Loucy (cell line): ENCODE results near the gene RESP18.

ENCODE experiments used
- EZH2phosphoT487 ChIP-seq: fragments of 200-600 bp; IDR thresholded peaks from 2 replicates; pipeline ENCODE4 v1.6.1; 2018; ENCODE audit warnings: antibody characterized with exemption, mild to moderate bottlenecking, moderate library complexity, borderline replicate concordance
- TF ChIP-seq, protein P1 (sequence below): fragments of 200-600 bp; sonication (generic); conservative IDR thresholded peaks from 2 replicates; pipeline ENCODE4 v1.5.1; 2014; ENCODE audit warnings: mild to moderate bottlenecking, antibody characterized with exemption, low read length

DNA sequence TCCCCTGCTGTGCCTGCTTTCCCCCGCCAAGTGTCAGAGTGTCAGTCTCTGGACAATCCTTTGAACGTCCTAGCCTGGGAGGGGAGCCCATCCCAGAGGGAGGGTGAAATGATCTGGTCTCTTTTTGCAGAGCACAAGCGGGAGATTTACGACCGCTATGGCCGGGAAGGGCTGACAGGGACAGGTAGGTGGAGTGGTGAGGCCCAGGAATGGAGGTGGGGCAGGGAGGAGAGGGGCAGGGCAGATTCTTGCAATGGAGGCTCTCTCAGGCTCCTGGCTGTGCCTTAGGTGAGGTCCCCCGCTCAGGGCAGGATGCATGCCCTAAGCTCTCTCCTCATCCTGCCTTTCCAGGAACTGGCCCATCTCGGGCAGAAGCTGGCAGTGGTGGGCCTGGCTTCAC lies 51.0 kb downstream of the RESP18 start:
- TF ChIP-seq, protein P1, sequence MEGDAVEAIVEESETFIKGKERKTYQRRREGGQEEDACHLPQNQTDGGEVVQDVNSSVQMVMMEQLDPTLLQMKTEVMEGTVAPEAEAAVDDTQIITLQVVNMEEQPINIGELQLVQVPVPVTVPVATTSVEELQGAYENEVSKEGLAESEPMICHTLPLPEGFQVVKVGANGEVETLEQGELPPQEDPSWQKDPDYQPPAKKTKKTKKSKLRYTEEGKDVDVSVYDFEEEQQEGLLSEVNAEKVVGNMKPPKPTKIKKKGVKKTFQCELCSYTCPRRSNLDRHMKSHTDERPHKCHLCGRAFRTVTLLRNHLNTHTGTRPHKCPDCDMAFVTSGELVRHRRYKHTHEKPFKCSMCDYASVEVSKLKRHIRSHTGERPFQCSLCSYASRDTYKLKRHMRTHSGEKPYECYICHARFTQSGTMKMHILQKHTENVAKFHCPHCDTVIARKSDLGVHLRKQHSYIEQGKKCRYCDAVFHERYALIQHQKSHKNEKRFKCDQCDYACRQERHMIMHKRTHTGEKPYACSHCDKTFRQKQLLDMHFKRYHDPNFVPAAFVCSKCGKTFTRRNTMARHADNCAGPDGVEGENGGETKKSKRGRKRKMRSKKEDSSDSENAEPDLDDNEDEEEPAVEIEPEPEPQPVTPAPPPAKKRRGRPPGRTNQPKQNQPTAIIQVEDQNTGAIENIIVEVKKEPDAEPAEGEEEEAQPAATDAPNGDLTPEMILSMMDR: no peak
- TF ChIP-seq EZH2phosphoT487: no peak
